Endothelial cell of umbilical vein (primary cell): ENCODE data around the gene AMER1. TPM values are rescaled to one million over a fixed set of nuclear protein-coding genes. Genes with fewer than 3 reads are reported as not detected.
"Not testable (repeated sequence)": the region's sequence is repeated elsewhere in the genome, so short reads cannot be mapped to it uniquely, and the experiment has no call there.

Source experiments
- BruUV-seq: library from RNA; stranded (reverse); fragments of 400-500 nt; replicated peaks from 2 replicates; lab custom pipeline; 2021; lab: Mats Ljungman, UMichigan
- CTCF ChIA-PET: fragments of 300-600, 350-600 bp; sonication (Branson Sonifier 250); formaldehyde crosslinking; loops from one replicate; lab custom pipeline; 2021; ENCODE audit warnings: antibody characterized with exemption, inconsistent platforms; lab: Charles Lee
- POLR2A ChIA-PET: fragments of 300-600, 350-600 bp; sonication (Branson Sonifier 250); formaldehyde crosslinking; loops from one replicate; lab custom pipeline; 2021; ENCODE audit warnings: antibody characterized with exemption, inconsistent platforms; lab: Charles Lee
- DNase-seq: peaks from one replicate; pipeline ENCODE4 v3.0.0-alpha.2; 2011; ENCODE audit warnings: low read depth, low spot score
- FAIRE-seq: peaks from 2 replicates; lab custom pipeline; 2011; peaks lifted over from hg19 to GRCh38; lab: Jason Lieb, UNC
- H2AFZ ChIP-seq: 2 replicates; pipeline ENCODE4 v1.6.0; 2012; ENCODE audit warnings: low read depth, low read length, control low read depth, inconsistent platforms
- H3K27ac ChIP-seq: 2 replicates; pipeline ENCODE4 v1.5.1; 2011; ENCODE audit warnings: low read depth, mild to moderate bottlenecking, control low read depth, low read length, moderate library complexity; ENCODE audit not compliant: insufficient read depth
- H3K27me3 ChIP-seq, 2 experiments: 2 replicates each; pipeline versions ENCODE4 v1.6.0 to v1.6.1; 2011; ENCODE audit warnings: low read length in 2 of 2, mixed read lengths in 1 of 2; ENCODE audit not compliant: control insufficient read depth in 2 of 2, insufficient read depth in 2 of 2
- H3K36me3 ChIP-seq, 2 experiments: 2 replicates in 1 of 2; 3 replicates in 1 of 2; pipeline ENCODE4 v1.5.1; 2011; ENCODE audit warnings: low read length in 2 of 2, mild to moderate bottlenecking in 1 of 2, moderate library complexity in 1 of 2; ENCODE audit not compliant: control insufficient read depth in 2 of 2, insufficient read depth in 2 of 2; ENCODE audit errors: extremely low read depth in 1 of 2
- H3K4me1 ChIP-seq: 3 replicates; pipeline ENCODE4 v1.5.1; 2011; ENCODE audit warnings: mild to moderate bottlenecking, low read length; ENCODE audit not compliant: control insufficient read depth, insufficient read depth; ENCODE audit errors: extremely low read depth
- H3K4me2 ChIP-seq: 2 replicates; pipeline ENCODE4 v1.6.1; 2011; ENCODE audit warnings: low read length, control low read depth, mixed read lengths; ENCODE audit not compliant: insufficient read depth
- H3K4me3 ChIP-seq, 3 experiments: fragments of 200-600 bp in 1 of 3; sonication (generic), shearing (Covaris generic) in 1 of 3; replicated peaks in 1 of 3; 2 replicates each; pipeline ENCODE4 v1.5.1; 2011 to 2016; ENCODE audit warnings: control low read depth in 3 of 3, low read length in 3 of 3, mild to moderate bottlenecking in 2 of 3, inconsistent platforms in 1 of 3, low read depth in 1 of 3, moderate library complexity in 1 of 3; ENCODE audit not compliant: insufficient read depth in 1 of 3
- H3K79me2 ChIP-seq: 2 replicates; pipeline ENCODE4 v1.6.0; 2012; ENCODE audit warnings: low read length, inconsistent platforms; ENCODE audit not compliant: control insufficient read depth, insufficient read depth
- H3K9ac ChIP-seq: replicated peaks from 2 replicates; pipeline ENCODE3; 2011; ENCODE audit warnings: low read length, control low read depth; ENCODE audit not compliant: insufficient read depth; ENCODE audit errors: extremely low read depth
- H3K9me1 ChIP-seq: replicated peaks from 3 replicates; pipeline ENCODE4 v1.6.0; 2011; ENCODE audit warnings: mild to moderate bottlenecking, low read length; ENCODE audit not compliant: control insufficient read depth, insufficient read depth; ENCODE audit errors: extremely low read depth
- H3K9me3 ChIP-seq: replicated peaks from 2 replicates; pipeline ENCODE4 v1.5.1; 2012; ENCODE audit warnings: low read length, inconsistent platforms; ENCODE audit not compliant: control insufficient read depth, insufficient read depth
- H4K20me1 ChIP-seq: replicated peaks from 2 replicates; pipeline ENCODE3; 2011; ENCODE audit warnings: mild to moderate bottlenecking, low read length; ENCODE audit not compliant: control insufficient read depth, insufficient read depth; ENCODE audit errors: extremely low read depth
- CTCF ChIP-seq, 2 donors: IDR thresholded peaks; 1 replicate in 1 of 2; 2 replicates in 1 of 2; pipeline ENCODE4 v1.5.1; 2011; ENCODE audit warnings: low read length in 2 of 2, mild to moderate bottlenecking in 2 of 2, moderate library complexity in 2 of 2, control low read depth in 1 of 2, inconsistent platforms in 1 of 2, low read depth in 1 of 2; ENCODE audit not compliant: insufficient read depth in 1 of 2; ENCODE audit errors: extremely low read depth in 1 of 2
- EZH2 ChIP-seq: IDR thresholded peaks from 2 replicates; pipeline ENCODE4 v1.6.1; 2012; ENCODE audit warnings: borderline replicate concordance, low read depth, mild to moderate bottlenecking, moderate library complexity, low read length, inconsistent platforms; ENCODE audit not compliant: severe bottlenecking
- FOS ChIP-seq: IDR thresholded peaks from 2 replicates; pipeline ENCODE4 v1.6.1; 2011; ENCODE audit warnings: mild to moderate bottlenecking, low read length, moderate library complexity, borderline replicate concordance; ENCODE audit not compliant: insufficient read depth
- GATA2 ChIP-seq: IDR thresholded peaks from 2 replicates; pipeline ENCODE4 v1.7.0; 2011; ENCODE audit warnings: low read depth, mild to moderate bottlenecking, moderate library complexity, mixed read lengths, low read length; ENCODE audit not compliant: insufficient read length, insufficient read depth
- JUN ChIP-seq: IDR thresholded peaks from 2 replicates; pipeline ENCODE4 v1.6.1; 2011; ENCODE audit warnings: borderline replicate concordance, low read depth; ENCODE audit not compliant: insufficient read length, insufficient read depth
- MYC ChIP-seq: IDR thresholded peaks from one replicate; pipeline ENCODE4 v1.6.1; 2011; ENCODE audit warnings: mild to moderate bottlenecking, low read depth, low read length
- POLR2A ChIP-seq: IDR thresholded peaks from 2 replicates; pipeline ENCODE4 v1.6.1; 2012; ENCODE audit warnings: low read depth, mild to moderate bottlenecking, control low read depth, low read length
- POLR2AphosphoS5 ChIP-seq: IDR thresholded peaks from 2 replicates; pipeline ENCODE4 v1.6.1; 2012; ENCODE audit warnings: low read depth, mild to moderate bottlenecking, control low read depth, low read length, moderate library complexity; ENCODE audit not compliant: insufficient read depth
- dilution Hi-C: fragments of 300-500 bp; cut with MboI; formaldehyde crosslinking; loops from one replicate; pipeline ENCODE4 v1.15.0; 2019; ENCODE audit warnings: low sequenced_read_pairs; ENCODE audit not compliant: extremely low pct_ligation_motif_present
- intact Hi-C: fragments of 100-400 bp; cut with micrococcal nuclease; formaldehyde crosslinking; loops from one replicate; pipeline ENCODE4 v1.10.0; 2022
- polyA plus RNA-seq, 4 experiments: library from polyadenylated mRNA; depleted of rRNA in 3 of 4; stranded (reverse) in 3 of 4; unstranded in 1 of 4; fragments of >200 nt; gene quantifications; 2 replicates each; pipeline versions ENCODE4 v1.2.1 to v1.2.3, GENCODE V29; 2011 to 2012; ENCODE audit warnings: missing spikeins in 1 of 4
- total RNA-seq: library from RNA; stranded (reverse); gene quantifications from 2 replicates; pipeline ENCODE4 v1.2.3, GENCODE V29; 2021
- TF ChIP-seq, protein P1 (sequence below): IDR thresholded peaks from 2 replicates; pipeline ENCODE4 v1.6.1; 2011; ENCODE audit not compliant: insufficient read depth, insufficient read length

Gene AMER1
- total and polyA plus RNA-seq, 2 donors (not counting 3 experiments of a cell fraction or from before 2014, with no cell fraction given): 0.76 to 2.0 TPM

GRCh38 chrX:64218023-64218422 lies 12.5 kb upstream of the AMER1 start:
- DNase-seq: no peak
- Histone ChIP-seq H3K4me1 (peaks cover 8% of the 10 kb centered on the region), H3K9me1 (no peaks in the 10 kb centered on the region), H3K36me3 (no peaks in the 10 kb centered on the region), H3K27ac (no peak overlapping the region), H3K4me3 (no peak overlapping the region), H3K79me2 (no peaks in the 10 kb centered on the region), H3K9ac (no peak overlapping the region), H3K9me3 (no peaks in the 10 kb centered on the region), H3K4me2 (no peak overlapping the region), H3K27me3 (no peaks in the 10 kb centered on the region), H2AFZ (no peak overlapping the region), H4K20me1 (no peaks in the 10 kb centered on the region)
- dilution Hi-C loops (no loop called here), intact Hi-C loops (no loop called here)
- TF ChIP-seq FOS (no peak), MYC (no peak), EZH2 (no peak), CTCF (IDR thresholded peaks at IDR 0.05; ENCODE audit: extremely low read depth in 1 of 2, insufficient read depth in 1 of 2, low read depth in 1 of 2, low read length in 2 of 2) (no peak), POLR2AphosphoS5 (no peak), GATA2 (no peak), POLR2A (no peak), JUN (no peak)
- TF ChIP-seq, protein P1, sequence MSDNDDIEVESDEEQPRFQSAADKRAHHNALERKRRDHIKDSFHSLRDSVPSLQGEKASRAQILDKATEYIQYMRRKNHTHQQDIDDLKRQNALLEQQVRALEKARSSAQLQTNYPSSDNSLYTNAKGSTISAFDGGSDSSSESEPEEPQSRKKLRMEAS: no peak
- ChIA-PET POLR2A (no interaction called here), CTCF (no interaction called here)
- BruUV-seq: no TSS peak
- FAIRE-seq: no peak

GRCh38 chrX:64213989-64214388 lies 8.5 kb upstream of the AMER1 start:
- FAIRE-seq, BruUV-seq, intact Hi-C loops, H3K9ac ChIP-seq, H3K27me3 ChIP-seq, dilution Hi-C loops, DNase-seq, H2AFZ ChIP-seq, H3K4me2 ChIP-seq, H3K9me3 ChIP-seq, H3K27ac ChIP-seq, H4K20me1 ChIP-seq, H3K79me2 ChIP-seq, H3K36me3 ChIP-seq, H3K4me1 ChIP-seq, H3K9me1 ChIP-seq, POLR2A ChIA-PET, H3K4me3 ChIP-seq, CTCF ChIA-PET: not testable (repeated sequence)
